GM19468 (cell line): Measurements from ENCODE around the gene DPH7.
"Not testable (repeated sequence)": the region's sequence is repeated elsewhere in the genome, so short reads cannot be mapped to it uniquely, and the experiment has no call there.

Experiments used
- ATAC-seq: cut with Tn5 transposase; IDR thresholded peaks from one replicate; pipeline ENCODE4 v1.9.1; 2021; ENCODE audit warnings: mild to moderate bottlenecking, moderate library complexity, moderate number of reproducible peaks; ENCODE audit not compliant: unreplicated experiment; ENCODE audit errors: extremely low read depth

DPH7 gene

DNA sequence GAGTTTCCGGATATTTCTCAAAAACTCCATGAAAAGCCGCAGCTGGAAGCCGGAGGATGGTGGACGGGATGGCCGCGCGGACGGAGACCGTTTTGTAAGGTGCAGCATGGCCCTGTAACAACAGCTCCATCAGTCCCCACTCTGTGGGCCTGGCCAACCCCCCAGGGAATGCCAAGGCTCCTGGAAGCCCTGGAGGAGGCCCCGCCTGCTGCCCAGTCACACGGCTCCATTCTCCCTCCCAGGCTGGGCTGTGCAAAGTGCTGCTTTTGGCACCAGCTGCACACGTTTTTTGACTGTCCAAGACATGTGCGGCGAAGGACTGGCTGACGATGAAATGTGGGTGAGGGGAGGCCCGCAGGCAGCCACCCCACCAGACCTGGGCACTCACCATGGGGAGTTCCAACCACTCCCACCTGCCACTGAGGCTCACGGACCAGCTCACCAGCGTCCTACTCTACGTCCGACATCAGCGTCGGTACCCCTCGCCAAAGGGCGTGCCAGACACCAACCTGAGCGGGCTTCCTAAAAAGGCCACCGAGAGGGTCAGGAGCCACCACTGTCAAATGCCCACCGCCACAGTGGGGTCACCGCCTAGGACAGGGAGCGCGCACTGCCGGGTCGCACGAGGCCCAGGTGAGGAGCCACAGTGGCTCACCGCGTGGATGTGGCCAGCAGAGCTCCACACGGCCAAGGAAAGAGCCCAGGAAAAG, 55.8 kb downstream of the DPH7 start:
- ATAC-seq, result no peak

DNA sequence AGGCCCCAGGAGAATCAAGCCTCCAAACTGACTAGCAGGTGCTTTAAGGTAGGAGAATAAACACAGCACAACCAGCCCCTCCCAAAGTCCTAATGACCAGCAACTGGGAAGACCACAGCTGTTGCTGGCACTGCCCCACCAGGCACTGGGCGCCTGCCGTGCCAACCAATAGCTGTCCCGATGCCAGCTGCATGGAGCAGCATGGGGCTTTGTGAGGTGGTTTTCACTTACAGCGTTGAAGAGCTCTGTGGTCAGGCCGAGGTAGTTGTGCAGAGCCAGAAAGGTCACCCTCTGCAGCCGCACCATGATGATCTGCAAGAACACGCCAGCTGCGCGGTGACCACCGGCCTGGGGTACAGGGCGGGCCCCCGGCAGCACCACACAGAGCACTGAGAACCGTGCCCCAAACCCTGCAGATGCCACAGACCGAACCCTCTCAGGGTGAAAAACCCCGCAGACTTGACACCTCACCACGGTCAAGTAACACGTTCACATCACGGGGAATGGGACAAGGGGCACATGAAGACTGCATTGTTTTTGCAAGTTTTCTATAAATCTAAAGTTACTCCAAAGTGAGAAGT, 57.2 kb downstream of the DPH7 start:
- no peak for ATAC-seq

GRCh38 chr9:137520614-137521404, 57.9 kb downstream of the DPH7 start:
- ATAC-seq, result no peak

DNA sequence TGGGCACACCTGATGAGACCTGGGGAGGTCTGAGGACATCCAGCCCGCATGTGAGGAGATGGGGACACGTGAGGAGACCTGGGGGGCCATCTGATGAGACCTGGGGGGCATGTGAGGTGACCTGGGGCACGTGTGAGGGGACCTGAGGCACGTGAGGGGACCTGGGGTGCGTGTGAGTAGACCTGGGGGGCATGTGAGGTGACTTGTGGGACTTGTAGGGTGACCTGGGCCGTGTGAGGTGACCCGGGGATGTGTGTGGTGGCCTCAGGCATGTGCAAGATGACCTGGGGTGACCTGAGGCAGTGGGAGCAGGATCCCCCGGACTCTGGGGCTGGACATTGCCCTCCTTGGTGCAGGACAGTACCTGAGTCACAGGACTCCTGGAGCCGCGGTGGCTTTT, 59.2 kb downstream of the DPH7 start:
- no peak for ATAC-seq

GRCh38 chr9:137518661-137519459, 59.9 kb downstream of the DPH7 start:
- not testable (repeated sequence) for ATAC-seq

DNA sequence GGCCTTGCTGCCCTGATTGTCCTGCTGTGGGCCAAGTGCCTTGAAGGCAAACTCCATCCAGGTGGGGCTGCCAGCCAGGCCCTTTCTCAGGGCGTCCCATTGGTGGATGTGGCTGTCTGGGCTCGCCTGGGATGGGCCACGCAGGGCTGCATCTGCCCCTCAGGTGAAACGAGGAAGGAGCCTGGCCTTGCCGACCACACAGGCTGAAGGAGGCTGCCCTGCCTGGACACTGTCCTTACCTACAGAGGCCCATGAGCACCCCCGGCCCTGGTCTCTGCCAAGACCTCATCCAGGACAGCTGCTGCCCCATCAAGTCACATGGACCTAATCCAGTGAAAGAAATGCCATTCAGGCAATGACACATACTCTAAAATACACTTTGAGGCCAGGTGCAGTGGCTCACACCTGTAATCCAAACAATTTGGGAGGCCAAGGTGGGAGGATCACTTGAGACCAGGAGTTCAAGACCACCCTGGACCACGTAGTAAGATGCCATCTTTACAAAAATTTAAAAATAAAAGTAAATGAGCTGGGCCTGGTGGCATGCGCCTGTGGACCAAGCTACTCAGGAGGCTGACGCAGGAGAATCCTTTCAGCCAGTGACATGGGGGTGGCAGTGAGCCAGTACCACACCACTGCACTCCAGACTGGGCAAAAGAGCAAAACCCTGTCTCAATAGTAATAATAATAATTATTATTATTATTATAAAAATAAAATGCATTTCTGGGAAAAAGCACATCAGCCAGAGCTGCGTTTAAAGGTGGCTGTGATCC, 62.4 kb downstream of the DPH7 start:
- no peak for ATAC-seq

GRCh38 chr9:137515338-137515724, 63.4 kb downstream of the DPH7 start:
- no peak for ATAC-seq

- no peak for ATAC-seq
These were observed 63.9 kb downstream of the DPH7 start for GRCh38 chr9:137514691-137515337.

DNA sequence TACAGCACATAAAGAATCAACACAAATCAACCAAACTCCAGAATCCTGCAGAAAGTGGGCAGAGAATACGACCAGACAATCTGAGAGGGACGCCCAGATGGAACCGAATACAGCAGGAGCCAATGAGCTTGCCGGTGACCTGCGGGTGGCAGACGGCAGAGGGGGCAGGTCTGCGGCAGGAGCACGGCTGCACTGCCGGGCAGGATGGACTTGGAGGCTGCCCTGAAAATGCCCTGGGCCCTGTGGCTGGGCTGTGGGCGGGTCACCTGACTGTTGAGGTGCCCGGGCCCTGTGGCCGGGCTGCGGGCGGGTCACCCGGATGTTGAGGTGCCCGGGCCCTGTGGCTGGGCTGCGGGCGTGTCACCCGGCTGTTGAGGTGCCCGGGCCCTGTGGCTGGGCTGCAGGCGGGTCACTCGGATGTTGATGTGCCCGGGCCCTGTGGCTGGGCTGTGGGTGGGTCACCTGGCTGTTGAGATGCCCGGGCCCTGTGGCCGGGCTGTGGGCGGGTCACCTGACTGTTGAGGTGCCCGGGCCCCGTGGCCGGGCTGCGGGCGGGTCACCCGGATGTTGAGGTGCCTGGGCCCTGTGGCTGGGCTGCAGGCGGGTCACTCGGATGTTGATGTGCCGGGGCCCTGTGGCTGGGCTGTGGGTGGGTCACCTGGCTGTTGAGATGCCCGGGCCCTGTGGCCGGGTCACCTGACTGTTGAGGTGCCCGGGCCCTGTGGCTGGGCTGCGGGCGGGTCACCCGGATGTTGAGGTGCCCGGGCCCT, 64.7 kb downstream of the DPH7 start:
- ATAC-seq, result not testable (repeated sequence)

DNA sequence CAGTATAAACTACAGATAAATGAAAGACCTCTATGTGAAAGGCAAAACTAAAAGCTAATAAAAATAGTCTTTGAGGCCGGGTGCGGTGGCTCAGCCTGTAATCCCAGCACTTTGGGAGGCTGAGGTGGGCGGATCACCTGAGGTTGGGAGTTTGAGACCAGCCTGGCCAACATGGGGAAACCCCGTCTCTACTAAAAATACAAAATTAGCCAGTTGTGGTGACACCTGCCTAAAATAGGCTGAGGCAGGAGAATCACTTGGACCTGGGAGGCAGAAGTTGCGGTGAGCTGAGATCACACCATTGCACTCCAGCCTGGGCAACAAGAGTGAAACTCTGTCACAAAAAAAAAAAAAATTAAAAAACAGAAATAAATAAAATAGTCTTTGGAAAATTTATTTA, 65.6 kb downstream of the DPH7 start:
- ATAC-seq, result not testable (repeated sequence)

GRCh38 chr9:137511758-137512463, 66.8 kb downstream of the DPH7 start:
- no peak for ATAC-seq

GRCh38 chr9:137511126-137511525, 67.6 kb downstream of the DPH7 start:
- not testable (repeated sequence) for ATAC-seq

- no peak for ATAC-seq
These were observed 69.5 kb downstream of the DPH7 start for GRCh38 chr9:137509198-137509597.

GRCh38 chr9:137506702-137507171, 72.0 kb downstream of the DPH7 start:
- no peak for ATAC-seq

DNA sequence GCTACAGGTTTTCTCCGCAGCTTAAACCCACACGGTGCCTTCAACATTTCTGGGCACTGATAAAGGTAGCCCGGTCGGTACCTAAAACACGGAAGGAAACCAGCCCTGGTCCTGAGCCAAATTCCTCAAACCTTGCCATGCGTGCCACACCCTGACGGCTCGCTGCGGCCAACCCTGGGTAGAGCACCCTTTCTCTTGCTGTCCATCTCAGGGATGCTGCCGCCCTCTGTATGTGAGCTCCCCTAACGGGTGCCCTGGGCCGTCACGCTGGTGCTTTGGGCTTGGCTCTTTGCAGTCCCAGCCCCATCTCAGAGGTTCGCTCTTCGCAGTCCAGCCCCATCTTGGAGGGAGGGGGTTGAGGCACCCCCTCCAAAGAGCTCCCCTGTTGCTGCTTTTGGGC, 72.5 kb downstream of the DPH7 start:
- no peak for ATAC-seq

DNA sequence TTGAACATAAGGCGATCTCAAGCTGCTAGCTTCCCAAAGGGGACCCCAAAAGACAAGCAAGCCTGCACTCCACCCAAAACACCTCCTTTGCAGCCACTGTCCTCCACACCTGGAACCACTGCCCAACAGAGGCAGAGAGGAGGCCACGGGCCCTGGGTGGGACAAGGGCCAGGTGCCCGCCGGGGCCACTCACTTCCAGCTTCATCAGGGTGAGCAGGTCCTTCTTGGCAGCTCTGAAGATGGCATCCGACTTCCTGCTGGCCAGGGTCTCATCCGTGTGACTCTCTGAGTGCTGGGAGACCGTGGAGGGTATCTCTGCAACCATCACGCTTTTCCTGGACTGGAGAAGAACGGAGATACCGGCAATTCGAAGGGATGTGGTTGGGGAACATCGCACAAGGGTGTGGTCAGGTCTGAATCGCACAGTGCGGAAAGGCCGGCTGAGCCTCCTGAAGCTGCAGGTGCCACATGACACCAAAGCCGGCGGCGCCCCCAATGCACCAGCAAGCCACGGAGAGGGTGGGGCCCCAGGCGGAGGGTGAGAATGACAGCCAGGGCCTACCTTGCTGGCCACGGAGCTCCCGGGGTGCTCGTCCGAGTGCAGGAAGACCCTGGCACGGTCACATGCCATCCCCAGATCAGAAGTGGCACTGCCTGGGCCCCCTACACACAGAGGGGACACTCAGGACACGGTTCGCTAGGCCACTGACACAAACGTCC, 73.1 kb downstream of the DPH7 start:
- ATAC-seq, result no peak
